ENCODE data around the gene FAM221B. TPM values are rescaled to one million over a fixed set of nuclear protein-coding genes. Genes with fewer than 3 reads are reported as not detected.

The FAM221B gene
- total and polyA plus RNA-seq, 2 donors (not counting 1 experiment from before 2014, with no cell fraction given), result not detected

DNA sequence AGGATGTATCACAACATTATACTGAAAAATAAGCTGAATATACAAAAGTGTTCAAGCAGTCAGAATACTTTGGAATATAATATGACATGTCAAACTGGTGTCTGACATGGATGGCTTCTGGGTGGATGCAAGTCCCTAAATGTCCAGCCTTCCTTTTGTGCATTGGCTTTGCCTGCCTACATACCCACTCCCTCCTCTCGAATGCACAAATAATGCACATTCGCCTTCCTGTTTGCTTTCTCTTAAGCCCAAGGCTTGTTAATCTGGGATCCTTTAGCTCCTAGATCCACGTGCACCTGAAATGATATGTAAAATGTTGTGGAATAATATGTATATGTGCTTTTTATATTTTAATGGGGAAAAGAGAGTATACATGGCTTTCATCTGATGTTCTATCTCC lies 50.0 kb downstream of the FAM221B start:
- POLR2A ChIA-PET, result interaction anchor here (0.6 kb wide), 2 partner anchors 83 to 125 kb away, joined by 3 read pairs; no protein-coding TSS in a partner anchor
- H3K9ac ChIP-seq (ENCODE audit: low read length), result no peak overlapping the region
- WGBS (ENCODE audit: insufficient coverage), result no CpG with 5 or more reads among the region's 3 CpGs
- Mint-ChIP-seq H3K4me3 (no peak overlapping the region), H3K9me3 (ENCODE audit: insufficient read depth) (no peaks in the 10 kb centered on the region), H3K4me1 (peaks cover 15% of the 10 kb centered on the region), H3K27me3 (no peaks in the 10 kb centered on the region), H3K27ac (no peak overlapping the region)
- no peak for TF ChIP-seq EZH2 (IDR thresholded peaks at IDR 0.05; ENCODE audit: borderline replicate concordance, insufficient read depth, low read depth, low read length, poor library complexity, severe bottlenecking)
- TF ChIP-seq, protein P1, sequence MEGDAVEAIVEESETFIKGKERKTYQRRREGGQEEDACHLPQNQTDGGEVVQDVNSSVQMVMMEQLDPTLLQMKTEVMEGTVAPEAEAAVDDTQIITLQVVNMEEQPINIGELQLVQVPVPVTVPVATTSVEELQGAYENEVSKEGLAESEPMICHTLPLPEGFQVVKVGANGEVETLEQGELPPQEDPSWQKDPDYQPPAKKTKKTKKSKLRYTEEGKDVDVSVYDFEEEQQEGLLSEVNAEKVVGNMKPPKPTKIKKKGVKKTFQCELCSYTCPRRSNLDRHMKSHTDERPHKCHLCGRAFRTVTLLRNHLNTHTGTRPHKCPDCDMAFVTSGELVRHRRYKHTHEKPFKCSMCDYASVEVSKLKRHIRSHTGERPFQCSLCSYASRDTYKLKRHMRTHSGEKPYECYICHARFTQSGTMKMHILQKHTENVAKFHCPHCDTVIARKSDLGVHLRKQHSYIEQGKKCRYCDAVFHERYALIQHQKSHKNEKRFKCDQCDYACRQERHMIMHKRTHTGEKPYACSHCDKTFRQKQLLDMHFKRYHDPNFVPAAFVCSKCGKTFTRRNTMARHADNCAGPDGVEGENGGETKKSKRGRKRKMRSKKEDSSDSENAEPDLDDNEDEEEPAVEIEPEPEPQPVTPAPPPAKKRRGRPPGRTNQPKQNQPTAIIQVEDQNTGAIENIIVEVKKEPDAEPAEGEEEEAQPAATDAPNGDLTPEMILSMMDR (IDR thresholded peaks at IDR 0.05), result no peak
- H4K20me1 ChIP-seq (ENCODE audit: control insufficient read depth, insufficient read depth, low read length, poor library complexity, severe bottlenecking), result no peaks in the 10 kb centered on the region
- H3K4me2 ChIP-seq (replicated peaks; ENCODE audit: low read depth, low read length, poor library complexity, severe bottlenecking), result no peak overlapping the region
- no peak for DNase-seq
- CTCF ChIA-PET, result interaction anchor here (1.0 to 2.7 kb wide), 7 partner anchors 10 to 167 kb away, joined by 3 to 11 read pairs (median 4); no protein-coding TSS in a partner anchor
- no peaks in the 10 kb centered on the region for H3K9me3 ChIP-seq (ENCODE audit: control extremely low read depth in 1 of 3, control insufficient read depth in 2 of 3, insufficient read depth in 1 of 3, low read length in 2 of 3)
- H3K36me3 ChIP-seq (replicated peaks in 1 of 2; ENCODE audit: control extremely low read depth in 1 of 2, control insufficient read depth in 1 of 2, extremely low read depth in 1 of 2, insufficient read depth in 2 of 2, low read length in 1 of 2), result no peaks in the 10 kb centered on the region
- intact Hi-C loops (cut with micrococcal nuclease), result no loop called here
- peaks cover 6 to 15% of the 10 kb centered on the region in 2 donors for H3K4me1 ChIP-seq (ENCODE audit: control insufficient read depth in 2 of 2, insufficient read depth in 2 of 2, low read length in 2 of 2)
- no peaks in the 10 kb centered on the region for H3K27me3 ChIP-seq (replicated peaks in 1 of 4; ENCODE audit: control extremely low read depth in 1 of 4, control insufficient read depth in 3 of 4, insufficient read depth in 4 of 4, low read length in 3 of 4)
- no peaks in the 10 kb centered on the region for H3K79me2 ChIP-seq (ENCODE audit: control insufficient read depth, insufficient read depth, low read length)
- H3K4me3 ChIP-seq (ENCODE audit: control extremely low read depth in 1 of 5, extremely low read depth in 1 of 5, insufficient read depth in 1 of 5, low read depth in 2 of 5, low read length in 4 of 5), result no peak overlapping the region
- ATAC-seq (ENCODE audit: low read depth), result no peak
- H2AFZ ChIP-seq (ENCODE audit: insufficient read depth, low read depth, low read length, poor library complexity, severe bottlenecking), result no peak overlapping the region
- no peak overlapping the region for H3K27ac ChIP-seq (ENCODE audit: low read length in 2 of 2)

DNA sequence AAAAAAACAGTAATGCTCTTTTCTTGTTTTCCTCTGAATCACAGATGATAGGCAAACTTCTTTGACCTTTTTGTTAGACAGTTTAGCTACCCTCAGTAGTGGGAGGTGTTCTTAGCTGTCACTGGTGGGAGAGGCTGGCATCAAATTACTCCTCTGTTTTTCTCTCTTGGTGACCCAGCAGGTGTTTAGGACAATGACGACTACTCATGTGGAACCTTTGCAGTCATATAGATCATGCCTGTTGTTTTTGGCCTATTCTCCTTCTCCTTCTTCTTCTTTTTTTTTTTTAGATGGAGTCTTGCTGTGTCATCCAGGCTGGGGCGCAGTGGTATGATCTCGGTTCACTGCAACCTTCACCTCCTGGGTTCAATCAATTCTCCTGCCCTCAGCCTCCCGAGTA lies 52.5 kb downstream of the FAM221B start:
- Histone ChIP-seq H3K9ac (ENCODE audit: low read length) (no peak overlapping the region), H3K36me3 (replicated peaks in 1 of 2; ENCODE audit: control extremely low read depth in 1 of 2, control insufficient read depth in 1 of 2, extremely low read depth in 1 of 2, insufficient read depth in 2 of 2, low read length in 1 of 2) (peaks cover 0 to 8% of the 10 kb centered on the region in 2 experiments), H3K4me2 (replicated peaks; ENCODE audit: low read depth, low read length, poor library complexity, severe bottlenecking) (no peak overlapping the region), H3K4me1 (ENCODE audit: control insufficient read depth in 2 of 2, insufficient read depth in 2 of 2, low read length in 2 of 2) (peaks cover 6 to 15% of the 10 kb centered on the region in 2 donors), H3K4me3 (ENCODE audit: control extremely low read depth in 1 of 5, extremely low read depth in 1 of 5, insufficient read depth in 1 of 5, low read depth in 2 of 5, low read length in 4 of 5) (no peak overlapping the region), H2AFZ (ENCODE audit: insufficient read depth, low read depth, low read length, poor library complexity, severe bottlenecking) (no peak overlapping the region), H3K9me3 (ENCODE audit: control extremely low read depth in 1 of 3, control insufficient read depth in 2 of 3, insufficient read depth in 1 of 3, low read length in 2 of 3) (no peaks in the 10 kb centered on the region), H4K20me1 (ENCODE audit: control insufficient read depth, insufficient read depth, low read length, poor library complexity, severe bottlenecking) (peaks cover 10% of the 10 kb centered on the region), H3K27ac (ENCODE audit: low read length in 2 of 2) (peak overlapping the region in 1 of 2 donors; percentile 3), H3K27me3 (replicated peaks in 1 of 4; ENCODE audit: control extremely low read depth in 1 of 4, control insufficient read depth in 3 of 4, insufficient read depth in 4 of 4, low read length in 3 of 4) (no peaks in the 10 kb centered on the region), H3K79me2 (ENCODE audit: control insufficient read depth, insufficient read depth, low read length) (peaks cover 13% of the 10 kb centered on the region)
- POLR2A ChIA-PET, result interaction anchor here (1.0 kb wide), 1 partner anchor 19 kb away, joined by 3 read pairs; no protein-coding TSS in a partner anchor
- intact Hi-C loops (cut with micrococcal nuclease), result no loop called here
- H3K4me1 Mint-ChIP-seq, result peaks cover 15% of the 10 kb centered on the region
- H3K27me3 Mint-ChIP-seq, result no peaks in the 10 kb centered on the region
- no peak for DNase-seq
- CTCF ChIA-PET, result interaction anchor here (0.6 to 2.3 kb wide), 11 partner anchors 9 to 109 kb away, joined by 3 to 15 read pairs (median 4); partner anchors contain the start of gene TLN1
- peak; percentile 94 for ATAC-seq (ENCODE audit: low read depth)
- H3K9me3 Mint-ChIP-seq (ENCODE audit: insufficient read depth), result no peaks in the 10 kb centered on the region
- H3K4me3 Mint-ChIP-seq, result peak overlapping the region; percentile 19
- H3K27ac Mint-ChIP-seq, result peak overlapping the region; percentile 85
- WGBS (ENCODE audit: insufficient coverage), result 20% methylated on average over 1 of the region's 4 CpGs
- no peak for TF ChIP-seq EZH2 (IDR thresholded peaks at IDR 0.05; ENCODE audit: borderline replicate concordance, insufficient read depth, low read depth, low read length, poor library complexity, severe bottlenecking)
- TF ChIP-seq, protein P1 (IDR thresholded peaks at IDR 0.05), result no peak

Measured in B cell (primary cell).